Neural cell (in vitro differentiated cells): Measurements from ENCODE around the gene KMT2E.

ENCODE experiments used
- EZH2 ChIP-seq: fragments of 200-600, 300-800 bp; shearing (Covaris generic), sonication (generic); IDR thresholded peaks from 2 replicates; pipeline ENCODE4 v1.6.1; 2014; ENCODE audit warnings: antibody characterized with exemption, low read length, borderline replicate concordance, mild to moderate bottlenecking; ENCODE audit not compliant: insufficient read depth, poor library complexity, severe bottlenecking
- TAF1 ChIP-seq: IDR thresholded peaks from 2 replicates; pipeline ENCODE4 v1.6.1; 2012; ENCODE audit warnings: low read depth
- TF ChIP-seq, protein P1 (sequence below): fragments of 450-650 bp; IDR thresholded peaks from 2 replicates; pipeline ENCODE4 v1.5.1; 2014; ENCODE audit warnings: antibody characterized with exemption, mild to moderate bottlenecking, moderate library complexity; ENCODE audit not compliant: poor library complexity, severe bottlenecking

DNA sequence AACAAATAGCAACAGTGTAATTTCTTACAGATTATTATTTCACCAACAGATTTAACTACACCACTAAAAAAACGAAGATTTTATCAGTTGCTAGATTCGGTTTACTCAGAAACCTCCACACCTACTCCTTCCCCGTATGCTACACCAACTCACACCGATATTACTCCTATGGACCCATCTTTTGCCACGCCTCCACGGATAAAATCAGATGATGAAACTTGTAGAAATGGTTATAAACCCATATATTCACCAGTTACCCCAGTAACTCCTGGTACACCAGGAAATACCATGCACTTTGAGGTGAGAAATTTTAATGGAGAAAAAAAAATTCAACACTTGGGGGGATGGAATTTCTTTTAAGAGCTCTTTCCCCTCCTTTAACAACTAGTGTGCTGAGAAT is 92.5 kb downstream of the KMT2E start:
- TF ChIP-seq, protein P1, sequence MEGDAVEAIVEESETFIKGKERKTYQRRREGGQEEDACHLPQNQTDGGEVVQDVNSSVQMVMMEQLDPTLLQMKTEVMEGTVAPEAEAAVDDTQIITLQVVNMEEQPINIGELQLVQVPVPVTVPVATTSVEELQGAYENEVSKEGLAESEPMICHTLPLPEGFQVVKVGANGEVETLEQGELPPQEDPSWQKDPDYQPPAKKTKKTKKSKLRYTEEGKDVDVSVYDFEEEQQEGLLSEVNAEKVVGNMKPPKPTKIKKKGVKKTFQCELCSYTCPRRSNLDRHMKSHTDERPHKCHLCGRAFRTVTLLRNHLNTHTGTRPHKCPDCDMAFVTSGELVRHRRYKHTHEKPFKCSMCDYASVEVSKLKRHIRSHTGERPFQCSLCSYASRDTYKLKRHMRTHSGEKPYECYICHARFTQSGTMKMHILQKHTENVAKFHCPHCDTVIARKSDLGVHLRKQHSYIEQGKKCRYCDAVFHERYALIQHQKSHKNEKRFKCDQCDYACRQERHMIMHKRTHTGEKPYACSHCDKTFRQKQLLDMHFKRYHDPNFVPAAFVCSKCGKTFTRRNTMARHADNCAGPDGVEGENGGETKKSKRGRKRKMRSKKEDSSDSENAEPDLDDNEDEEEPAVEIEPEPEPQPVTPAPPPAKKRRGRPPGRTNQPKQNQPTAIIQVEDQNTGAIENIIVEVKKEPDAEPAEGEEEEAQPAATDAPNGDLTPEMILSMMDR: no peak
- TF ChIP-seq TAF1 (no peak), EZH2 (no peak)
